T47D (cell line): ENCODE measurements around the gene CTCFL.

Source experiments
- DNase-seq, 2 experiments: peaks; one replicate each; pipeline versions ENCODE4 v3.0.0 to v3.0.0-alpha.2; 2011 to 2012; ENCODE audit warnings: low read depth in 1 of 2, low spot score in 1 of 2
- JUND ChIP-seq: IDR thresholded peaks from 2 replicates; pipeline ENCODE4 v1.6.1; 2012; ENCODE audit warnings: low read depth
- in situ Hi-C: cut with HindIII; loops from 2 replicates; pipeline ENCODE4 v1.10.0; 2016; ENCODE audit warnings: low sequenced_read_pairs, low pct_unique_long_range_greater_than_20kb

The CTCFL gene

GRCh38 chr20:57485770-57486169 is 39.2 kb downstream of the CTCFL start:
- in situ Hi-C loops = no loop called here
- DNase-seq = no peak

GRCh38 chr20:57484772-57485171 is 40.2 kb downstream of the CTCFL start:
- in situ Hi-C loops = no loop called here
- TF ChIP-seq JUND = no peak

More at GRCh38 chr20:57485770-57486169, 39.2 kb downstream of the CTCFL start:
- TF ChIP-seq JUND = no peak

GRCh38 chr20:57483287-57484050 is 41.5 kb downstream of the CTCFL start:
- no peak for DNase-seq
- in situ Hi-C loops = no loop called here
- no peak for TF ChIP-seq JUND

More at GRCh38 chr20:57484772-57485171, 40.2 kb downstream of the CTCFL start:
- no peak for DNase-seq

GRCh38 chr20:57482796-57483195 is 42.1 kb downstream of the CTCFL start:
- TF ChIP-seq JUND = no peak
- DNase-seq = no peak
- in situ Hi-C loops = no loop called here

- in situ Hi-C loops = no loop called here
- no peak for TF ChIP-seq JUND
- no peak for DNase-seq
These were observed 42.8 kb downstream of the CTCFL start for GRCh38 chr20:57482148-57482547.

- TF ChIP-seq JUND = no peak
- in situ Hi-C loops = no loop called here
- DNase-seq = no peak
These were observed 43.6 kb downstream of the CTCFL start for GRCh38 chr20:57481281-57481711.

- no peak for TF ChIP-seq JUND
- in situ Hi-C loops = no loop called here
- no peak for DNase-seq
These were observed 44.3 kb downstream of the CTCFL start for GRCh38 chr20:57480444-57481160.

- no peak for TF ChIP-seq JUND
- no peak for DNase-seq
- in situ Hi-C loops = no loop called here
These were observed 45.7 kb downstream of the CTCFL start for GRCh38 chr20:57479196-57479595.

GRCh38 chr20:57478176-57478575 is 46.8 kb downstream of the CTCFL start:
- DNase-seq = no peak
- TF ChIP-seq JUND = no peak
- in situ Hi-C loops = no loop called here

- DNase-seq = no peak
- no peak for TF ChIP-seq JUND
- in situ Hi-C loops = no loop called here
These were observed 48.1 kb downstream of the CTCFL start for GRCh38 chr20:57476641-57477461.

- no peak for TF ChIP-seq JUND
- in situ Hi-C loops = no loop called here
- no peak for DNase-seq
These were observed 48.8 kb downstream of the CTCFL start for GRCh38 chr20:57476084-57476526.

GRCh38 chr20:57475388-57476083 is 49.4 kb downstream of the CTCFL start:
- in situ Hi-C loops = no loop called here
- TF ChIP-seq JUND = no peak

GRCh38 chr20:57474816-57475215 is 50.1 kb downstream of the CTCFL start:
- no peak for DNase-seq
- no peak for TF ChIP-seq JUND
- in situ Hi-C loops = no loop called here

More at GRCh38 chr20:57475388-57476083, 49.4 kb downstream of the CTCFL start:
- DNase-seq = no peak
